Natural killer cell treated with Interleukin-12 subunit alpha and Interleukin-12 subunit beta and Interleukin-15 and Interleukin-18, amount 100 ng/mL, for 72 hours (primary cell): ENCODE measurements around the gene VGLL4. TPM values are rescaled to one million over a fixed set of nuclear protein-coding genes. Genes with fewer than 3 reads are reported as not detected.
A peak's percentile ranks its signal among the peaks of the same experiment; 100 is the strongest.
"Not testable (repeated sequence)": the region's sequence is repeated elsewhere in the genome, so short reads cannot be mapped to it uniquely, and the experiment has no call there.

Source experiments
- ATAC-seq, 2 donors: fragments of 150-1000 bp; cut with Tn5 transposase in 1 of 2; sonication (Bioruptor Pico), chemical (Tn5 transposase) in 1 of 2; 2 replicates each; pipeline ENCODE4 v1.10.0; 2021
- DNase-seq: peaks from one replicate; pipeline ENCODE4 v3.0.0; 2022; ENCODE audit warnings: low spot score
- H3K27ac Mint-ChIP-seq, 2 donors: 1 replicate in 1 of 2; 2 replicates in 1 of 2; pipeline ENCODE4 v1.8.0; 2022; ENCODE audit warnings: mixed read lengths in 2 of 2, mild to moderate bottlenecking in 1 of 2, moderate library complexity in 1 of 2
- H3K27me3 Mint-ChIP-seq, 2 donors: 1 replicate in 1 of 2; 2 replicates in 1 of 2; pipeline ENCODE4 v1.8.0; 2022; ENCODE audit warnings: mixed read lengths in 2 of 2
- H3K36me3 Mint-ChIP-seq: one replicate; pipeline ENCODE4 v1.8.0; 2022; ENCODE audit warnings: mixed read lengths
- H3K4me1 Mint-ChIP-seq, 2 donors: 1 replicate in 1 of 2; 2 replicates in 1 of 2; pipeline ENCODE4 v1.8.0; 2022; ENCODE audit warnings: low read depth in 2 of 2, mixed read lengths in 2 of 2, mild to moderate bottlenecking in 1 of 2
- H3K4me3 Mint-ChIP-seq: one replicate; pipeline ENCODE4 v1.8.0; 2022; ENCODE audit warnings: mixed read lengths
- H3K9me3 Mint-ChIP-seq: 2 replicates; pipeline ENCODE4 v1.8.0; 2022; ENCODE audit warnings: mixed read lengths
- total RNA-seq, 2 donors: library from RNA; stranded (reverse); gene quantifications; one replicate each; pipeline ENCODE4 v1.2.3, GENCODE V29; 2022

Gene VGLL4
- total RNA-seq, 2 donors from 2014 or later: 50.4 to 52.9 TPM

DNA sequence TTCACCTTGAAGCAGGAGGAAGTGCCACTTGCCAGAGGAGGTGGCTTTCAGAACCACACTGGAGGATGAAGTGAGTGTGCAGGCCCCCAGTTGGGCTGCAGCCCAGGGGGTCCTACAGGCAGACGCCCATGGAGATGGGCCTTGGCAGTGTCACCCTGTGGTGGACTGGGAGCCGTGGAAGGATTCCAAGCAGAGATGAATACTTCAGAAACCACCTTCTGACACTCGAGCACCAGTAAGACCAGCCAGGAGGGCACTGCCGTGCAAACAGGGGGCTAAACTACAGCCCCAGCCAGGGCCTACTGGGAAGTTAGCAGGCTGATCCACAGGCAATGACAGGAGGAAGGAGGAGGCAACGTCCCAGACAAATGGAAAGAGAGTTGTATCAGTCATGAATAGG is 55.4 kb downstream of the VGLL4 start:
- peak in 1 of 2 donors; percentile 17 for ATAC-seq
- Mint-ChIP-seq H3K4me3 (no peak overlapping the region), H3K9me3 (no peaks in the 10 kb centered on the region), H3K36me3 (no peaks in the 10 kb centered on the region), H3K4me1 (peaks cover 57 to 62% of the 10 kb centered on the region in 2 donors), H3K27ac (peak overlapping the region; percentile 21 to 69), H3K27me3 (no peaks in the 10 kb centered on the region)
- no peak for DNase-seq

- Mint-ChIP-seq H3K4me1 (peaks cover 58 to 64% of the 10 kb centered on the region in 2 donors), H3K27me3 (no peaks in the 10 kb centered on the region), H3K36me3 (no peaks in the 10 kb centered on the region), H3K27ac (peak overlapping the region in 1 of 2 donors; percentile 69), H3K9me3 (no peaks in the 10 kb centered on the region), H3K4me3 (no peak overlapping the region)
- no peak for ATAC-seq
- no peak for DNase-seq
Observed at GRCh38 chr3:11587766-11588165, 55.9 kb downstream of the VGLL4 start.

- DNase-seq: no peak
- H3K27ac Mint-ChIP-seq: no peak overlapping the region
- H3K4me3 Mint-ChIP-seq: no peak overlapping the region
- H3K36me3 Mint-ChIP-seq: no peaks in the 10 kb centered on the region
- no peaks in the 10 kb centered on the region for H3K27me3 Mint-ChIP-seq
- H3K9me3 Mint-ChIP-seq: no peaks in the 10 kb centered on the region
- peaks cover 65 to 73% of the 10 kb centered on the region in 2 donors for H3K4me1 Mint-ChIP-seq
- ATAC-seq: no peak
Observed at GRCh38 chr3:11584570-11584969, 59.1 kb downstream of the VGLL4 start.

- no peak for DNase-seq
- Mint-ChIP-seq H3K27me3 (no peaks in the 10 kb centered on the region), H3K36me3 (no peaks in the 10 kb centered on the region), H3K4me1 (peaks cover 60 to 68% of the 10 kb centered on the region in 2 donors), H3K9me3 (no peaks in the 10 kb centered on the region), H3K27ac (no peak overlapping the region), H3K4me3 (no peak overlapping the region)
- no peak for ATAC-seq
Observed at GRCh38 chr3:11583638-11584046, 60.1 kb downstream of the VGLL4 start.

GRCh38 chr3:11583235-11583634 is 60.5 kb downstream of the VGLL4 start:
- Mint-ChIP-seq H3K36me3 (no peaks in the 10 kb centered on the region), H3K4me1 (peaks cover 56 to 64% of the 10 kb centered on the region in 2 donors), H3K9me3 (no peaks in the 10 kb centered on the region), H3K27me3 (no peaks in the 10 kb centered on the region), H3K4me3 (no peak overlapping the region), H3K27ac (no peak overlapping the region)
- no peak for DNase-seq
- ATAC-seq: no peak

- Mint-ChIP-seq H3K36me3 (no peaks in the 10 kb centered on the region), H3K4me1 (peaks cover 54 to 55% of the 10 kb centered on the region in 2 donors), H3K27ac (peak overlapping the region in 1 of 2 donors; percentile 22), H3K4me3 (no peak overlapping the region), H3K27me3 (no peaks in the 10 kb centered on the region), H3K9me3 (no peaks in the 10 kb centered on the region)
- no peak for ATAC-seq
- no peak for DNase-seq
Observed at GRCh38 chr3:11582191-11582968, 61.3 kb downstream of the VGLL4 start.

DNA sequence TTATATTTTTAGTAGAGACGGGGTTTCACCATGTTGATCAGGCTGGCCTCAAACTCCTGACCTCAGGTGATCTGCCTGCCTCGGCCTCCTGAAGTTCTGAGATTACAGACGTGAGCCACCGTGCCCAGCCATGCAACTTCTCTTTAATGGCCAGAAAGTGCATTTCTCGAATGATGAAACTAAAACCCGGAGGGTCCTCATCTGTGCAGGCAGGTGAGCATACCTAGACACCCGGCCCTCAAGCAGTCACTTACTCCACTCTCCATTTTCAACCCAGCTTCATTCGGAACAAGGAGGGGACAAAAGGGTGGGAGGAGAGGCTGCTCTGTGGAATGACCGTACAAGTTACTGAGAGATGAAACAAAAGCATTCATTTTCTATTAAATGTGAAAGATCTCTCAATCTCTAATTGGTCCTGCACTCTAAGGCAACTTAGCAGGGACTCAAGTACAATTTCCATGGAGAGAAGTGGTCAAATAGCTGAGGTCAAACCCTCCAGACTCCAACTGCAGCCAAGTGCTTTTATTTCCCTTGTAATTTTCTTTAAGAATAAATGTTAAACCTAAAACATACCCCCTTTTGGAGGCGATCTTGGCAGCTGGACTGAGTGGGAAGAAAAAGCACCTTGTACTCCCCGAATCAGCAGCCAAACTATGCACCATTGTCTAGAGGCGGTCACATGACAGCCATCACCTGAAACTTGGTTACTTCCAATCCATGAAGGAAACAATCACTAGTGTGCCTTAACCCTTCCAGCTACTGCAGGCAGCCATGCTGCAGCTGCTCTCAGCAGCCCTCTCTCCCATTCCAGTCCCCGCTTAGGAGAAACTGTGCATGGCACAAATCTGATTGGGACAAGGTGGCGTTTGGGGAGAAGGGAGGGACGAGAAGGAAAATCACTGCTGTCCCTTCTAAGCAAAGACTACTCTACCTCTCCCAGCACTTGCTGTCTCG is 62.2 kb downstream of the VGLL4 start:
- DNase-seq: no peak
- H3K36me3 Mint-ChIP-seq: no peaks in the 10 kb centered on the region
- H3K4me3 Mint-ChIP-seq: no peak overlapping the region
- H3K4me1 Mint-ChIP-seq: peaks cover 49 to 53% of the 10 kb centered on the region in 2 donors
- no peaks in the 10 kb centered on the region for H3K27me3 Mint-ChIP-seq
- H3K9me3 Mint-ChIP-seq: no peaks in the 10 kb centered on the region
- no peak overlapping the region for H3K27ac Mint-ChIP-seq
- ATAC-seq: no peak

- H3K36me3 Mint-ChIP-seq: no peaks in the 10 kb centered on the region
- no peak overlapping the region for H3K27ac Mint-ChIP-seq
- no peak for ATAC-seq
- H3K4me1 Mint-ChIP-seq: peaks cover 44% of the 10 kb centered on the region in 2 donors
- H3K27me3 Mint-ChIP-seq: no peaks in the 10 kb centered on the region
- no peaks in the 10 kb centered on the region for H3K9me3 Mint-ChIP-seq
- no peak overlapping the region for H3K4me3 Mint-ChIP-seq
- no peak for DNase-seq
Observed at GRCh38 chr3:11580645-11581044, 63.1 kb downstream of the VGLL4 start.

GRCh38 chr3:11578169-11578568 is 65.5 kb downstream of the VGLL4 start:
- ATAC-seq: no peak
- DNase-seq: no peak

DNA sequence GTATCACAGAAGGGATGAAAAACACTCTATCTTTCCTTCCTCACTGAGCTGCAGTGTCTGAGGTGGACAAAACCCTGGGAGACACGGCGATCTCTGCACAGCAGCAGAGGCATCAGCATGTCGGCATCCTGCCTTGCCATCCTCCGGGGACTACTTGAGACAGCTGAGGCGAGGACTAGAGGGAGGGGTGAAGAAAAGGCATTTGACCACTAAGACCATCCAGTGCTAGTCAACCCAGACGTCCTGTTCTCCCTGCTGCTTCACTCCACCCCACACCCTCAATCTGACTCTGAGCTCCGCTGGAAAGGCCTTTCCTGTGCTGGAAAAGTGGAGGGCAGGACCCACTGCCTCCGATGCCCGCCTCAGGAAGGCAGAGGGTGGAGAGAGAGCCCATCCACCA is 67.3 kb downstream of the VGLL4 start:
- no peak for DNase-seq
- no peak for ATAC-seq
- Mint-ChIP-seq H3K27ac (no peak overlapping the region), H3K4me1 (peaks cover 14 to 25% of the 10 kb centered on the region in 2 donors), H3K27me3 (no peaks in the 10 kb centered on the region), H3K36me3 (no peaks in the 10 kb centered on the region), H3K9me3 (no peaks in the 10 kb centered on the region), H3K4me3 (no peak overlapping the region)

More at GRCh38 chr3:11578169-11578568, 65.5 kb downstream of the VGLL4 start:
- Mint-ChIP-seq H3K4me1 (peaks cover 25 to 34% of the 10 kb centered on the region in 2 donors), H3K27ac (no peak overlapping the region), H3K9me3 (no peaks in the 10 kb centered on the region), H3K36me3 (no peaks in the 10 kb centered on the region), H3K4me3 (no peak overlapping the region), H3K27me3 (no peaks in the 10 kb centered on the region)

DNA sequence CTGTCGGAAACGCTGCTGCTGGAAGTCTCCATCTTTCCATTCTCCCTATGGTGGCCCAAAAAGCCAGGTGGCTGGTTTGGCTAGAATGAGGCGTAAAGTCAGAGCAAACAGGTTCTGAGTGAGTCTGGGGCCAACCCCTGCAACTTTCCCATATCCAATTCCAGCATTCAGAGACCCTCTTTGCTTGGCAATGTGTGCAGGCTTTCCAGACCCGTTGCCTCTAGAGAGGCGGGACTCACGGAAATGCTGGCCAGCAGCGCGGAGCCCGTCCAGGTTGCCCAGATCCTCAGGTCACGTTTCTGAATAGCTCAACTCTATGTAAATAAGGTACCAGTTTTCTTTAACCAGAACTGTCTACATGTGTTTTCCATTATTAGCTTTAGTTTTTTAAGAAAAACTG is 68.0 kb downstream of the VGLL4 start:
- Mint-ChIP-seq H3K4me3 (no peak overlapping the region), H3K36me3 (no peaks in the 10 kb centered on the region), H3K27me3 (no peaks in the 10 kb centered on the region), H3K27ac (no peak overlapping the region), H3K9me3 (no peaks in the 10 kb centered on the region), H3K4me1 (peaks cover 14 to 29% of the 10 kb centered on the region in 2 donors)
- DNase-seq (no peak), ATAC-seq (no peak)

- DNase-seq: no peak
- no peaks in the 10 kb centered on the region for H3K27me3 Mint-ChIP-seq
- ATAC-seq: no peak
- H3K9me3 Mint-ChIP-seq: no peaks in the 10 kb centered on the region
- no peak overlapping the region for H3K4me3 Mint-ChIP-seq
- H3K4me1 Mint-ChIP-seq: peaks cover 11 to 32% of the 10 kb centered on the region in 2 donors
- no peaks in the 10 kb centered on the region for H3K36me3 Mint-ChIP-seq
- no peak overlapping the region for H3K27ac Mint-ChIP-seq
Observed at GRCh38 chr3:11574981-11575669, 68.6 kb downstream of the VGLL4 start.

DNA sequence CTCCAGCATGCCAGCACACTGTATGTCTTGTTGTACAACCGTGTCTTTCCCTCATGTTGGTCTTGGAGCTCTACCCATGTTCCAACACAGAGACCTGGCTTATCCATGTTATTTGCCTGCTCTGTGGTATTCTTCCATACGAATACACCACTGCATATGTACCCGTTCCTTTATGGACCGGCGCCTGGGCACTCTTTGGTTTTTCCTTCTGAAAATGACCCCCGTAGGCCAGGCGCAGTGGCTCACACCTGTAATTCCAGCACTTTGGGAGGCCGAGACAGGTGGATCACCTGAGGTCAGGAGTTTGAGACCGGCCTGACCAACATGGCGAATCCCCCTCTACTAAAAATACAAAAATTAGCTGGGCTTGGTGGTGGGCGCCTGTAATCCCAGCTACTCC is 71.1 kb downstream of the VGLL4 start:
- H3K9me3 Mint-ChIP-seq, H3K36me3 Mint-ChIP-seq, H3K27me3 Mint-ChIP-seq, H3K27ac Mint-ChIP-seq, ATAC-seq, H3K4me3 Mint-ChIP-seq, DNase-seq: not testable (repeated sequence)
- peaks cover 4 to 29% of the 10 kb centered on the region in 2 donors for H3K4me1 Mint-ChIP-seq
